HT-29 (cell line): ENCODE measurements around the gene PRKAG2. TPM values are rescaled to one million over a fixed set of nuclear protein-coding genes. Genes with fewer than 3 reads are reported as not detected.
"Not testable (repeated sequence)": the region's sequence is repeated elsewhere in the genome, so short reads cannot be mapped to it uniquely, and the experiment has no call there.

Experiments
- DNase-seq: peaks from one replicate; pipeline ENCODE4 v3.0.0-alpha.2; 2015; ENCODE audit warnings: low spot score
- total RNA-seq: library from RNA; depleted of rRNA; stranded (reverse); fragments of >200 nt; shearing (Covaris generic); gene quantifications from 2 replicates; pipeline ENCODE4 v1.2.3, GENCODE V29; 2014; rRNA removed

The PRKAG2 gene
- 5.0 and 5.4 TPM in 2 replicates for total RNA-seq

DNA sequence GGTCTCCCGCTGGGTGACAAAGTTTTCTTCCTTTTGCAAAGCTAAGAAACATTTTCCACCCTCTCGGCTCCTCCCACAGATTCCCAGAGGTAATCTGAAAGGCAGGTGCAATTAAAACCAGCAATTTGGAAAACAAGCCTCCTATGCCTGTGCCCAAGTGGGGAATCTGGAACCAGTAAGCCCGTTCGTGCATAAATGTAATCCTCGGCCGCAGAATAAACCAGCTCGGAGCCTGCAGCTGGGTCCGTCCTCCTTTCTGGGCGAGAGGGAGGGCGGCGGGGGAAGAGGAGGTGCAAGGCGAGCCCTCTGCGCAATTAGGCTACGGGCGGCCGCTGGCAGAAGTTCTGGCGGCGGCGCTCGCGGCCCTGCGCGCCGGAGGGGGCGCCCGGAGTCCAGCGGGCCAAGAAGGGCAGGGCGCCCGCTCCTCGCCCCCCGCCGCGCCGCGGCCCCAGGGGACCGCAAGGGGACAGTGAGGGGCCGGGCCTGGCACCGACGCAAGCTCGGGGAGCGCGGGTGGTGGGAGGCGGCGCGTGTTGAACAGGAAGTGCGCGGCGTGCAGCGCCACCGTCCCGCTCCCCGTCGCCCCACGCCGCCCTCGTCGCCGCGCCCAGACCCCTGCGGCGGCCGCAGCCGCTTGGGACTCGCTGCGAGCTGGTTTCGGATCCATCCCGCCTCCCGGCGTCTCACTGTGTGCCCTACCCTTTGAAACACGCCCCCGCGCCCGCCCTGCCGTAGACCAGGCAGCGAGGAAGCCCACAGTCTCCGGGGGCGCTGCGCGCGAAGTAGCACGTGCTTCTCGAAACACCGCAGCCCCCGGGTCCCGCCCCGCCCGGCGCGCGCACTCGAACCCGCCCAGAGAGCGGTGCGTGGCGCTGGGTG is at the start of gene PRKAG2:
TSS of gene PRKAG2 (minus strand) at position 217 of the 879 bp plus-strand sequence. CDS start 495 bp downstream, outside the sequence.
- DNase-seq: peak; percentile 16

DNA sequence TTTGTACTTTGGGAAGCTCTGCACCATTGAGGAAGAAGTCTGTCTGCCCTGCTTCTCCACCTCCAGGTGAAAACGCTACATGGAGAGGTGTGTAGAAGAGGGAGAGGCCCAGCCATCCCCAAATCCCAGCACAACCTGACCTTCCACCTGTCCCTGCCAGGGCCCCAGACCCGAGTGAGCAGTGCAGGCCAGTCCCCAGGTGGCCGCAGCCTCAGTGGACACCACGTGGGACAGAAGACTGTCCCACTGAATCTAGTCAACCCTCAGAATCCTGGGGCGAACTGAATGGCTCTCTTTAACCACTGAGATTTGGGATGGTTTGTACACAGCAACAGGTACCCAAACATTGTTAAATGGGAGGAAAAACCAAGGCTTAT is 49.4 kb upstream of the PRKAG2 start:
- DNase-seq: no peak

DNA sequence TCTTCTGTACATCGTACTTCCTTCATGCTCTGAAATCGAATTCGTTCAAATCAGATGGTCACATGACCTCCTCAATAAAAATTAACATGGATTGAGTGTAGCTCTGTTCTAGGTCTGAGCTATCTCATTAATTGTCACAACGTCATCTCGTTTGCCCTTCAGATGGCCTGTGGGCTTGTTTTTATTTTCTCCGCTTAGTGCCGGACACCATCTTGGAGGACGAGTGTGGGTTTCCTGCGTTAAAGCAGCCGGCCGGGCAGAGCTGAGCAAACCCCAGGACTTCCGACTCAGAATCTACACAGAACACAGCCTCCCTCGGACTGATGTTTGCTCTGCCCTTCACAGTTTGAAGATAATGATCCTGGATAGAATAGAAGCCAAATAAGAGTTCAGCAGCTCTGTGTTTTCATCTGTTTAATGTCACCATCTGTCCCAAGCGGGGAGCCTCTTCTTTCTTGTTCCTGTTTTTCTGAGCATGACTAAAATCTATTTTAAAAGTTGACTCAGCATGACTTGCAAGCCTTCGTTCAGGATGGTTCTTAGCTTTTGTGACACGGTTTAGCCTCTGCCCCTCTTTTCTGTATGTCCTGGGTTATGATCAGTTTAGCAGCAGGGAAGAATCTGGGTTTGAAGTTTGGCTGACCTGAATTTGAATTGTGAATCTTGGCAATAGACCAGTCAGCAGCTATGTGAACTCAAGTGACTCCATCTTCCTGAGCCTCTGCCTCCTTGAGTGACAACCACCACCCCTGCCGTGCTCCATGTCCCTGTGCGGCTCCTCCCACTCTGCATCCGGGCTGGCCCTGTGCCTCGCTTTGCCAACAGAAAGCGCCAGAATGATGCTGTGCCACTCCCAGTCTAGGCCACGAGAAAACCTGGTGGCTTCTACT is 48.8 kb upstream of the PRKAG2 start:
- DNase-seq: no peak

DNA sequence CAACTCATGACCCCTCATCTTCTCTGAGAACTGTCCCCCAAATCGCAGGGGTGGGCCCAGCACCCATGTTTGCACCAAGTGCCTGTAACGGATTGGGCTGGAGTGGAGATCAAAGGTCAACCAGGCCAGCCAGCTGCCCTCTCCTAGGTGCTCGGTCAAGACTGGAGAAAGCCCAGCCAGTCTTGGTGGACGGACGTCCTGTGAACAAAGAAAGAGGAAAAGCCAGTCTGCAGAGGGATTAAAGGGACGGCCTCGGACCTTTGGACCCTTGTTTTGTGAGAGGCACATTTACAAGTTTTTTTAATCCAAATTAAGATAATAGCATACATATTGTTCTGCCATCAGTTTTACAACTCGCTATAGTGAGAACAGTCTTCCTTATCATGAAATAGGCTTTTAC is 47.6 kb upstream of the PRKAG2 start:
- DNase-seq: peak; percentile 40

DNA sequence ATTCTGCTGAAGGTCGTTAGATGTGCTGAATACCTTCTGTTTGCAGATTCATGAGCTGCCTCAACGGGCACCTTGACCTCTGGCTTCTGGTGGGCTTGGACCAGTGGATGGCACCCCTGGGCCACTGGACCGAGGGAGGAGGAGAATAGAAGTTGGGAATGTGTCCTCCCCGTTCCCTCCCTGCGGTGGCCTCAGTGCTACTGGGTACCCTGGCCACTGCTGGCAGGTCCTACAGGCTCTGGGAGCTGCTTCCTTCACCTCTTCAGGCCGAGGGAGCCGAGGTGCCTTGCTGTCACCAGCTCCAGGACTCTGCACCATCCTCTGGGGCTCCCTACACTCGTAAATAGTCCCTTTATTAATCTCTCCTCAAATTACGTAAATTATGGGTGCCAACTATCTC is 47.1 kb upstream of the PRKAG2 start:
- no peak for DNase-seq

DNA sequence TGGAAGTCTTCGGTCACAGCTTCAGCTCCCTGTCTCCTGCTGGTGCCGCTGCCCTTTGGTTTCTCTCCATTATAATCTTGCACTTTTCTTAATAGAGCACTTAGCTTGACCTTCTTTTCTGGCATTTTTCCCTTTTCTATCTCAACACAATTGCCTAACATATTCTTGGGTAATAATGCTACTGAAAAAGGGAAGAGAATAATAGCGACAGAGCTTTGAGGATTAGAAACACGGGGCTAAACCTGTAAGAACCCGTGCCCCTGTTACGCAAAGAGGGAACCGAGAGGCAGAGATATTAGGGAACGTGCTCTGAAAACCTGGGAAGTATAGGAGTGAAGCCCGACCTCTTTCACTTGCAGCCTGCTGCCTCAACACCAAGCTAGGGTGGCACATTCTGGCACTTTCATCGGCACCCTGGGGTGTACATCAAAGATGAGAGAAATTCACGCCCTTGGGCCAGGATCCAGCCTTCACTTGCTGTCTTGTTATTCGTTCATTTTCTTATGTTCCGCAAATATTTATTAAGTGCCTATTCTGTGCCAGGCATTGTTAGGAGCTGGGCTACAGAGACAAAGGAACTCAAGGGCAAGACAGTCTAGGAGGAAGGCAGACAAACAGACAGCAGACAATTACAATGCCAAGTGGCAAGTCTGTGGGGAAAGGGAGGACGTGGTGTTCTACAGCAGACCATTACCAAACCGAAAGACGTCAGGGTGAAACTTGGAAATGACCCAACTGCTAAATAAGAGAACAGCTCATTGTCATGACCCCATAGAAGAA is 46.4 kb upstream of the PRKAG2 start:
- no peak for DNase-seq

DNA sequence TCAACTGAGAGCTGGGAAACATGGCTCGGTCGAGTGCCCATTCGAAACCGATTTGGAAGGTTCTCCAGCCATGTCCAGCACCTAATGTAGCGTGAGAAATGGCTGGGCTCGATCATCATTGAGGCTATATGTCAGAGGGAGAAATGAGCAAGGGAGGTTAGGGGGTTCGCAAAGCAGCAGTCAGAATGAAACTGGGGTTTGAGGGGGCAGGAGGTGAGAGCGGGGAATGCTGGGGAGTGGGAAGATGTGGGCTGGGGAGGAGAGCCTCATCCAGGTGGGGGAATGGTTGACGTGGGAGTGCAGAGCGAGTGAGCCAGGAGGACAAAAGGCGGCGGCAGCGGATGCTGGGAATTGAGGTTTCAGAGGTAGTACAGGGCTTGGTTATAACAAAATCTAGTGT is 44.5 kb upstream of the PRKAG2 start:
- no peak for DNase-seq

- DNase-seq: no peak
These were observed 43.6 kb upstream of the PRKAG2 start for GRCh38 chr7:151920488-151920887.

- DNase-seq: no peak
These were observed 42.7 kb upstream of the PRKAG2 start for GRCh38 chr7:151919595-151919994.

- DNase-seq: no peak
These were observed 41.6 kb upstream of the PRKAG2 start for GRCh38 chr7:151918510-151918843.

- no peak for DNase-seq
These were observed 41.0 kb upstream of the PRKAG2 start for GRCh38 chr7:151917791-151918509.

DNA sequence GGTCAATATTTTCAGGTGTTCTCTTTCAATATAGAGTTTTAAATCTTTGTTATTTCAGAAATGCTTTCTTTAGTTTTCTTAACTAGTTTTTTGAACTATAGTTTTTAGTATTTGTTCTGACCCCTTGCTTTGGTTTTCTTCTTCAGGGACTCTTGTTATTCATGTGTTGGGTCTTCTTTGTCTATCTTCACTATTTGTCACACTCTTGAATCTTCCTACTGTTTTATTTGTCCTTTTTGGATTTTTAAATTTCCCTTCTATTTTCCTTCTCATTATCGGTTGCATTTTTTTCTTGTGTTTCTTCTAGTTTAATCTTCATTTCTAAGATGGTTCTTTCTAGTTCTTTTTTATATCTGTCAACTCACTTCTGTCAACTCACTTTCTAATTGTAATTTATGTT is 37.1 kb upstream of the PRKAG2 start:
- no peak for DNase-seq

- DNase-seq: not testable (repeated sequence)
These were observed 33.7 kb upstream of the PRKAG2 start for GRCh38 chr7:151910655-151911054.

- not testable (repeated sequence) for DNase-seq
These were observed 30.2 kb upstream of the PRKAG2 start for GRCh38 chr7:151907115-151907514.

DNA sequence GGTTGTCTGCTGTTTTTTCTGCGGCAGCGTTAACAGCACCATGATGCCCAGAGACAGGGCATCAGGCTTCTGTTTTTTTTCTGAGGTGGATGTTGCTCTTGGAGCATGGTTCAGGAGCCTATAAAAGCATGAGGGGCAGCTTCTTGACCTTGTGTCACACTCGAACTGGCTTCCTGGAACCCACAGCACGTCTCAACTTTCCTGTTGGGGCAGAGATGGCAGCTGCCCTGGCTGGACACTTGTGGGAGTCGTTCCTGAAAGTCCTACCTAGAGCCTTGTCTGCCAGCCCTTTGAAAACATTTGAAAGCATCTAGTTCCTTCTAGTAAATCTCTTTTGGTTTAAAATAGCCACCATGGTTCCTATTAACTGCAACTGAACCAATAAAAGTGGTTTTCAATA is 28.9 kb upstream of the PRKAG2 start:
- DNase-seq: no peak

DNA sequence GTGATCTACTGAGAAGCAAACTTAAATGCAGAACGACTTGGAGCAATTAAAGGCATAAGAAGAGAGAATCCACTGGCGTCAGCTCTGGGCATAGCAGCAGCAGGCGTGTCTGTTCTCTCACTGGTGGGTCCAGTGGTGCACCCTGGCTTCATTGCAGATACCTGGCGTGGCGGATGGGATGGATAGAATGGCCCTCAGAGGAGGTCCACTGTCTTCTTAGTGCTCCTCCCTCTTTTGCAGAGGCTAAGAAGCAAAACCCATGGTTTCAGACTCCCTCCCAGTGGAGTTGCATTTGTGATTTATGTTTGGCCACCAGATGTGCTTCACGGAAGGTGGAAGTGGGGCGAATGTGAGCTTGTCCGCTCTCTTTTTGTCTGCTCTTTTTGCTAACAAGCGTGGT is 28.4 kb upstream of the PRKAG2 start:
- no peak for DNase-seq

GRCh38 chr7:151904270-151904669 is 27.4 kb upstream of the PRKAG2 start:
- DNase-seq: no peak

- no peak for DNase-seq
These were observed 26.5 kb upstream of the PRKAG2 start for GRCh38 chr7:151903249-151904032.

GRCh38 chr7:151902311-151902710 is 25.4 kb upstream of the PRKAG2 start:
- no peak for DNase-seq

DNA sequence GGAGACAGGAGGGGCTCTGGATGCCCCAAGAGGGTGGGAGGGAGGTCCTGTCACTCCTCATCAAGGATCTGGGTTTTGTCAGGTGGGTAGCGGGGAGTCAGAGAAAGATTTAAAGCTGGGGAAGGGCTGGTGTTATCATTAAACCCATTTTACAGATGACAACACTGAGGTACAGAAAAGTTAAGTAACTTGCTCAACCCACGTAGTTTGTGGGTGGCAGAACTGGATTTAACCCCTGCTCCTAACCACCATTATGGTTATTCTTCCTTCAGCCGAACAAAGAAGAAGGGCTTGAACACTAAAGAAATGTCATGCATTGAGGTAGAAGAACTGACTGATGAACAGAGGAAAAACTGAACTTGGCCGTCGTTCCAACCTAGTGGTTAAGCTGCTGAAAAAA is 24.9 kb upstream of the PRKAG2 start:
- no peak for DNase-seq
